DND-41 (cell line): Measurements from ENCODE around the gene MIPOL1.
"Not testable (repeated sequence)": the region's sequence is repeated elsewhere in the genome, so short reads cannot be mapped to it uniquely, and the experiment has no call there.

Experiments
- EZH2 ChIP-seq: IDR thresholded peaks from 3 replicates; pipeline ENCODE4 v1.6.1; 2012; ENCODE audit warnings: borderline replicate concordance, low read depth, mild to moderate bottlenecking, moderate library complexity, low read length, inconsistent platforms; ENCODE audit not compliant: severe bottlenecking
- TF ChIP-seq, protein P1 (sequence below): IDR thresholded peaks from 2 replicates; pipeline ENCODE4 v1.5.1; 2012; ENCODE audit warnings: borderline replicate concordance, low read length, moderate library complexity, mild to moderate bottlenecking; ENCODE audit not compliant: poor library complexity, severe bottlenecking; ENCODE audit errors: extremely low read depth

DNA sequence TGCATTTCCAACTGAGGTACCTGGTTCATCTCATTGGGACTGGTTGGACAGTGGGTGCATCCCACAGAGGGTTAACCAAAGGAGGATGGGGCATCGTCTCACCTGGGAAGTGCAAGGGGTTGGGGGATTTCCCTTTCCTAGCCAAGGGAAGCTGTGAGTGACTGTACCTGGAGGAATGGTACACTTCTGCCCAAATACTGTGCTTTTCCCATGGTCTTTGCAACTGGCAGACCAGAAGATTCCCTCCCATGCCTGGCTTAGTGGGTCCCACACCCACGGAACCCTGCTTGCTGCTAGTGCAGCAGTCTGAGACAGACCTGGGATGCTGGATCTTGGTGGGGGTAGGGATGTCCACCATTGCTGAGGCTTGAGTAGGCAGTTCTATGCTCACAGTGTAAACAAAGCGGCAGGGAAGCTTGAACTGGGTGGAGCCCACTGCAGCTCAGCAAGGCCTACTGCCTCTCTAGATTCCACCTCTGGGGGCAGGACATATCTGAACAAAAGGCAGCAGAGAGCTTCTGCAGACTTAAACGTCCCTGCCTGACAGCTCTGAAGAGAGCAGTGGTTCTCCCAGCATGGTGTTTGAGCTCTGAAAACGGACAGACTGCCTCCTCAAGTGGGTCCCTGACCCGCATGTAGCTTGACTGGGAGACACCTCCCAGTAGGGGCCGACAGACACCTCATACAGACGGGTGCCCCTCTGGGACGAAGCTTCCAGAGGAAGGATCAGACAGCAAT, 9.7 kb upstream of the MIPOL1 start:
- TF ChIP-seq, protein P1, sequence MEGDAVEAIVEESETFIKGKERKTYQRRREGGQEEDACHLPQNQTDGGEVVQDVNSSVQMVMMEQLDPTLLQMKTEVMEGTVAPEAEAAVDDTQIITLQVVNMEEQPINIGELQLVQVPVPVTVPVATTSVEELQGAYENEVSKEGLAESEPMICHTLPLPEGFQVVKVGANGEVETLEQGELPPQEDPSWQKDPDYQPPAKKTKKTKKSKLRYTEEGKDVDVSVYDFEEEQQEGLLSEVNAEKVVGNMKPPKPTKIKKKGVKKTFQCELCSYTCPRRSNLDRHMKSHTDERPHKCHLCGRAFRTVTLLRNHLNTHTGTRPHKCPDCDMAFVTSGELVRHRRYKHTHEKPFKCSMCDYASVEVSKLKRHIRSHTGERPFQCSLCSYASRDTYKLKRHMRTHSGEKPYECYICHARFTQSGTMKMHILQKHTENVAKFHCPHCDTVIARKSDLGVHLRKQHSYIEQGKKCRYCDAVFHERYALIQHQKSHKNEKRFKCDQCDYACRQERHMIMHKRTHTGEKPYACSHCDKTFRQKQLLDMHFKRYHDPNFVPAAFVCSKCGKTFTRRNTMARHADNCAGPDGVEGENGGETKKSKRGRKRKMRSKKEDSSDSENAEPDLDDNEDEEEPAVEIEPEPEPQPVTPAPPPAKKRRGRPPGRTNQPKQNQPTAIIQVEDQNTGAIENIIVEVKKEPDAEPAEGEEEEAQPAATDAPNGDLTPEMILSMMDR: not testable (repeated sequence)
- not testable (repeated sequence) for TF ChIP-seq EZH2
